Measurements from ENCODE around the gene SYMPK.

DNA sequence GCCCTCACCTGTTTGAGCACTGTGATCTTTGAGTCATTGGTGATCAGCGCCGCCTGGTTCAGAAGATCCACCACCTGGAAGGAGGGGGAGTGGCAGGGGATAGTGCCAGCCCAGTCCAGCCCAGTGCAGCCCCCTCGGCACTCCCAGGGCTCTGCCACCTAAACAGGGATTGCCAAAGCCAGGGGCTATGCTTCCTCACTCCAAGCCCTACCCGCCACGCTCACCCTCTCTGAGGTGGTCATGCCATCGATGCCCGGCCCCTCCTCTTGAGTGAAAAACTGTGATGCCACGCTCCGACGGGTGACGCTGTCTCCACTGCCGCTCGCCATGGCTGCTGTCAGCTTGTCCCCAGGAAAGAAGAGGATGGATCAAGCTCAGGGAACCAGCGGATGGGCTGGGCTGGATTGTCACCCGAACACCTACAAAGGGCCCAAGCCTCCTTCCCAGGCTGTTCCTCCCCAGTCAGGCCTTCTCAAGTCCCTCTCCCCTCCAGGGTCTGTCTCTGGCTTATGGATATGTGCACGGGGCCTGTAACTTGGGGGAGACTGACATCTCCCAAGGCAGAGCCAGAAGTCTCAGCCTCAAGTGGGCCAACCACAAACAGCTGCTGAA lies 8.7 kb downstream of the SYMPK start:
- TF ChIP-seq, protein P1, sequence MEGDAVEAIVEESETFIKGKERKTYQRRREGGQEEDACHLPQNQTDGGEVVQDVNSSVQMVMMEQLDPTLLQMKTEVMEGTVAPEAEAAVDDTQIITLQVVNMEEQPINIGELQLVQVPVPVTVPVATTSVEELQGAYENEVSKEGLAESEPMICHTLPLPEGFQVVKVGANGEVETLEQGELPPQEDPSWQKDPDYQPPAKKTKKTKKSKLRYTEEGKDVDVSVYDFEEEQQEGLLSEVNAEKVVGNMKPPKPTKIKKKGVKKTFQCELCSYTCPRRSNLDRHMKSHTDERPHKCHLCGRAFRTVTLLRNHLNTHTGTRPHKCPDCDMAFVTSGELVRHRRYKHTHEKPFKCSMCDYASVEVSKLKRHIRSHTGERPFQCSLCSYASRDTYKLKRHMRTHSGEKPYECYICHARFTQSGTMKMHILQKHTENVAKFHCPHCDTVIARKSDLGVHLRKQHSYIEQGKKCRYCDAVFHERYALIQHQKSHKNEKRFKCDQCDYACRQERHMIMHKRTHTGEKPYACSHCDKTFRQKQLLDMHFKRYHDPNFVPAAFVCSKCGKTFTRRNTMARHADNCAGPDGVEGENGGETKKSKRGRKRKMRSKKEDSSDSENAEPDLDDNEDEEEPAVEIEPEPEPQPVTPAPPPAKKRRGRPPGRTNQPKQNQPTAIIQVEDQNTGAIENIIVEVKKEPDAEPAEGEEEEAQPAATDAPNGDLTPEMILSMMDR (IDR thresholded peaks at IDR 0.05; ENCODE audit: poor library complexity), result no peak
- TF ChIP-seq EZH2 (IDR thresholded peaks at IDR 0.05; ENCODE audit: borderline replicate concordance), result no peak

Data from hepatocyte (in vitro differentiated cells).